ENCODE results near the gene NRGN. TPM values are rescaled to one million over a fixed set of nuclear protein-coding genes. Genes with fewer than 3 reads are reported as not detected.

NRGN gene
- total RNA-seq, 1 donor from 2014 or later = 4.1 TPM

- ATAC-seq (no peak), DNase-seq (no peak)
- intact Hi-C loops (cut with micrococcal nuclease) = no loop called here
Measured at GRCh38 chr11:124754309-124754708, 14.6 kb downstream of the NRGN start.

- DNase-seq (no peak), ATAC-seq (no peak)
- intact Hi-C loops (cut with micrococcal nuclease) = no loop called here
Measured at GRCh38 chr11:124754710-124755109, 15.0 kb downstream of the NRGN start.

GRCh38 chr11:124756033-124756752, 16.5 kb downstream of the NRGN start:
- no peak for ATAC-seq
- intact Hi-C loops (cut with micrococcal nuclease) = no loop called here
- no peak for DNase-seq

GRCh38 chr11:124756753-124757227, 17.0 kb downstream of the NRGN start:
- DNase-seq = no peak
- intact Hi-C loops (cut with micrococcal nuclease) = no loop called here
- no peak for ATAC-seq

GRCh38 chr11:124757320-124757719, 17.6 kb downstream of the NRGN start:
- DNase-seq = no peak
- intact Hi-C loops (cut with micrococcal nuclease) = no loop called here
- ATAC-seq = no peak

DNA sequence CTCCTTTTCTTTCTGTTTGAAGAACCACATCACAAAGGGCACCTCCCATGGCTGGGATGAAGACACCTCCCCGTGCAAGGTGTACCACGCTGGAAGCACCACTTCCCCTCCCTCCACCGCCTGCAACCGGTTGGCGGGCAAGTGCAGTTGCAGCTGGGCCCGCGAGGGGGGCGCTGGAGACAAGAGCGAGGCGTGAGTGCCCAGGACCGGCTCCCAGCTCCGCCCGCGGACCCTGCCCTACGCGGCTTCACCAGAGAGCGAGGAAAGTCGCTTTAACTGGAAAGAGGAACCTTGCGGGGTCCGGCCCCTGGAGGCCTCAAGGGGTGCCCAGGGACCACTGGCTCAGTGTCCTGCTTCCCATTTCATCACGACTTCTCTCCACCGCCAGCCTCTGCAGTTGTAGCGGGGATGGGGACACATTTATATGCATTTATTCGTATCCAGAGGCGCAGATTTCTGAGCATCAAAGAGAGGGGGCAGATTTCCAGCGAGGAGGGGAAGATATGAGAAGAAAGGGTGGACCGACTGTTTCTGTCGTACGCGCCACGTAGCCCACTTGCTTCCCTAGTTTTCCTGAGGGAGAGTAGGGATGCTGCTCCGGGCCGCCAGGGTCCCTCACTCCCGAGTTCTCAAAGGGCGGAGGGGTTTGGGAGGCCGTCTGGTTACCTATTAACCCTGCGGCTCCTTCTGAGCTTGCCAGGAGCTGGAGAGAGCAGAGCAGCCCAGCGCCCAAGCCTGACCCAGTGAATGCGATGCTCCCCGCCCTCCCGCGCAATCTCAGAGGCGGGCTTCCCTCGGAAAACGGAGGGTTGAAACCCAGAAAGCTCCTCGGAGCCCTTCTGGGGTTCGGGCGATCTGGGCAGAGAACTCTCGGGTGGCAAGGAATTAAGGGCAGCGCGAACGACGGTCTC, 18.9 kb downstream of the NRGN start:
- intact Hi-C loops (cut with micrococcal nuclease) = no loop called here
- DNase-seq (peak; percentile 86), ATAC-seq (peak; percentile 67)

- DNase-seq = peak; percentile 78
- intact Hi-C loops (cut with micrococcal nuclease) = loop anchor here (10.0 kb wide), 1 partner anchor 95 kb away; no protein-coding TSS in a partner anchor
- peak; percentile 66 for ATAC-seq
Measured at GRCh38 chr11:124759266-124760204, 19.8 kb downstream of the NRGN start.

DNA sequence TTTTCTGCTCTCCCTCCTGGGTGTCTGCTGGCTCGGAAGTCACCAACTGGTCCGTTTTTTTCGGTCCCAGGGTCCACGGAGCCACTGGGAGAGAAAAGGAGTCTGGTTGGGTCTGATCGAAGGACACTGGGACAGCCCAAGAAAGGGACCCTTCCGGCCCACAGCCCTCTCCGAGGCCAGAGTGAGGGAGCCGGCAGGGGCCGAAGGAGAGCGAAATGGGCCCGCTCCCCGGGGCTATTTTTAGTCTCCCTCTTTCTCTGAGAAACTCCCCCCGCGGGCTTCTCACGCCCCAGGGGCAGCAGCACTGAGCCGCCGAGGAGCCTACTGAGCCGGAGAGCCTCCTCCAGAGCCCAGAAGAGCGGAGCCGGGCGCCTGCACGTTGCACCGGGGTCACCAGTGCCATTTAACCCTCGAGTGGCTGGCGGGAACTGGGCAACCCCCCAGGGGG, 20.5 kb downstream of the NRGN start:
- peak; percentile 22 for ATAC-seq
- intact Hi-C loops (cut with micrococcal nuclease) = loop anchor here (10.0 kb wide), 1 partner anchor 95 kb away; no protein-coding TSS in a partner anchor
- DNase-seq = peak; percentile 65

- no peak for ATAC-seq
- DNase-seq = no peak
- intact Hi-C loops (cut with micrococcal nuclease) = loop anchor here (10.0 kb wide), 1 partner anchor 96 kb away; no protein-coding TSS in a partner anchor
Measured at GRCh38 chr11:124760806-124761205, 21.1 kb downstream of the NRGN start.

DNA sequence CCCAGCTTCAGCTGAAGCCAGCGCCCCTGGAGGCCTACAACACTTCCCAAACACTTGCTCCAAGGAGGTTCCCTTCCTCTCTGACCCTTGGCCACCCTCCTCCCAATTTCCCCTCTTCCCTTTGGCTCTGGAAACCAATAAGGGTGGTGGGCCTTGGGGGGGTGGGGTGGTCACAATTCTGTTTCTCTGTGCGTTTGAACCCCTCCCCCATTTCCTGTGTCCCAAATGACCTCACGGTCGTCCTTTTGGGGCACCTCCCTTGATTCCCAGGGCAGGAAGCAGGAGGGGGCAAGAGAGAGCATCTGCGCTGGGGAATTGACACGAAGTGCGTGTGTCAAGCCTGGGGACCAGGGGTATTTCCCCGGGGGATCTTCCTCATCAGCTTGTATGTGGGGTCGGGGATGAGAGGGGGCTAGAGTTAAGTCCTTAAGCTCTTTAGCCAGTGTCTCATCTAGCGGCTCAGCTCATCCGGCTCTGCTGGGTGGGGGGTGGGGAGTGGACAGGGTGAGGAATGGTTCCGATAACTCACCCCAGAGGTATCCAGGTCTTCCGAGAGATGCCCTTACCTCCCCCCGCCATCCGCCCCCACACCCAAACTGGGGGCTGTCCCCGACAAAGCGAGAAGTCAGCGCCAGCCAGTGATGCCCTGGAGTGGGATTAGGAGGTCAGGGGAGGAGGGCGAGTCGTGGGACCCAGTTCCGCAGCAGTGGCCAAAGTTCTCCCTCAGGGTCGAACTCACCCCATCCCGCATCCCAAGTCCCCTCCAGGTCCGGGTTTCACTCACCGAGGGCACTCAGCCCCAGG, 21.8 kb downstream of the NRGN start:
- peak; percentile 18 for ATAC-seq
- DNase-seq = no peak

GRCh38 chr11:124762105-124762623, 22.4 kb downstream of the NRGN start, which contains the start of gene ESAM:
ESAM (minus strand) TSS chr11:124762290; CDS start chr11:124762154, 136 bp downstream.
- intact Hi-C loops (cut with micrococcal nuclease) = loop anchor here (10.0 kb wide), 1 partner anchor 97 kb away; no protein-coding TSS in a partner anchor
- DNase-seq (peak; percentile 74), ATAC-seq (peak; percentile 56)

More for the DNA sequence above, 21.8 kb downstream of the NRGN start:
- intact Hi-C loops (cut with micrococcal nuclease) = loop anchor here (10.0 kb wide), 1 partner anchor 97 kb away; no protein-coding TSS in a partner anchor

DNA sequence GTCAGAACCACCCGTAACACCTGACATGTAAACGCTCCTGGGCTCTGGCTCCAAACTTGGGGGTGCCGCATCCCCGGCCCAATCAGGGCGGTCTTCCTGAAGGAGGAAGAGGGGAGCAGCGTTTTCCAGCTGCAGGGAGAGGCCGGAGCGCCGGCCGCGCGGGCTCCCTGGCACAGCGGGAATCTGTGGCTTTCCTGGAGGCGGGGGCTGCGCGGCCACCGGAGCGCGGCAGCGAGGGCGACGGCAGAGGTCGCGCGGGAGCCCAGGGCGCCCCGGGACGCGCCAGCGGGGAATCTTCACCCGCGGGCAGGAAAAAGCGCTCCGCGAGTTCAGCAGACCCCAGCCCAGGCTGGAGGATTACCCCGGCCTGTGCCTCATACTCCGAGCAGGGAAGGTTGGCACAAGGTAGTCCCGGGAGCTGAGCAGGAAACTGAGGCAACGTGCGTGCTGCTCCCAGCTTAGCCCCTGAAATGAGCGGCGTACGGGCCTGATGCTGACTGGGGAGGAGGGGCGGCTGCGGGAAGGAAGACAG, 22.9 kb downstream of the NRGN start:
- DNase-seq = no peak

DNA sequence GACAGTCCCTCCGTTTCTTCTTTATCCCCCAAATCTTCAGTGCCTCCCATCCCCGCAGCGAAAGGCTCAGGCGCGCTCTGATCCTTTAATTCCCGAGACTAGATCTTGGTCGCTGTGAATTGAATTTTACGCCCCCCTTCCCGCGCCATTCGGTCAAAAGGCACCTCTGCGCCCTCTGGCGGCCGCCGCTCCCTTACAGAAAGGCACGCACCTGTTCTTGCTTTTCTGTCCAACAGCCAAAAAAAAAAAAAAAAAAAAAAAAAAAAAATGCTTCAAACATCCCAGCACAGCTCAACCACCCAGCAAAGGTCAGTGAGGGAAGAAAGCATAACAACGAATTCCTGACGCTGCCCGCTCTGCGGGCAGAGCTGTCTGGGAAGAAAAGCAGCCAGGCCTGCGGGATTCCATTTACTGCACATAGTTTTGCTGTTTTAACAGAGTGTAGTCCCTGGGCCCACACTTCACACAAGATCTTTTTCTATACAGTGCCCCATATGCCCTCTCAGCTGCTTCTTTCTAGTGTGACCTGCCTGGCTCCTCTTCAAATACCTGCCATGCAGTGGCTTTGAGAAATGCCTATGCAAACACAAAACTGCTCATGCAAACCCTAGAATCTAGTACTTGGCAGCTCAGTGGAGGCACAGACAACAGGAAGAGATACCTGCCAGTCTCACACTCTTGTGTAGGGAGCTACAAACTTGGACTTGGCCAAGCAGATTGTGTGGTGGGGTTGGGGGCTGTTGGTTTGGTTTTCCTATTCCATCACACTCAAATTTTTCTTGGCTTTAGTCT, 23.6 kb downstream of the NRGN start:
- DNase-seq (peak; percentile 93), ATAC-seq (peak; percentile 31)
- intact Hi-C loops (cut with micrococcal nuclease) = loop anchor here (10.0 kb wide), 1 partner anchor 99 kb away; no protein-coding TSS in a partner anchor

More for the DNA sequence above, 22.9 kb downstream of the NRGN start:
- intact Hi-C loops (cut with micrococcal nuclease) = loop anchor here (10.0 kb wide), 1 partner anchor 98 kb away; no protein-coding TSS in a partner anchor
- no peak for ATAC-seq

- intact Hi-C loops (cut with micrococcal nuclease) = loop anchor here (10.0 kb wide), 1 partner anchor 101 kb away; no protein-coding TSS in a partner anchor
- ATAC-seq (no peak), DNase-seq (no peak)
Measured at GRCh38 chr11:124766156-124766555, 26.4 kb downstream of the NRGN start.

DNA sequence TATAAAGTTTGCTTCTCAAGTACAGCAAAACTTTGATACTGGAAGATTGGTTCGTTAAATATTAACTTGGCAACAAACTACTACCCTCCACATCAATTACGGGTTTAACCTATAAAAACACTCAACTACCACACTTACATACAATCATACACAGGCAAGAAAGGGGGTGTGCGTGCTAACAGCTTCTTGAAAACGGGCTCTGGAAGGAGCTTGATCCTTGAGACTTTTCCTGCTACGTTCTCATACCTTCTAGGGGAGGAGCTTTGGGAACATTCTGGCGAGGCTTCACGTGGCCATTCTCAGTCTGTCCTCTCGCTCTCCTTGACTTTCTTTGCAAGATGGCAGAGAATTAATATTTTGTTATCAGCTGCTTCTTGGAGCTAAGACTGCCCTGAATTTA, 29.2 kb downstream of the NRGN start:
- DNase-seq = no peak

More for the DNA sequence above, 29.2 kb downstream of the NRGN start:
- ATAC-seq = no peak
- intact Hi-C loops (cut with micrococcal nuclease) = loop anchor here (10.0 kb wide), 1 partner anchor 104 kb away; no protein-coding TSS in a partner anchor
